ENCODE measurements around the gene SHOC2. TPM values are rescaled to one million over a fixed set of nuclear protein-coding genes. Genes with fewer than 3 reads are reported as not detected.

SHOC2 gene
- polyA plus RNA-seq, 1 donor (not counting 4 experiments of a cell fraction or from before 2014, with no cell fraction given): 27.7 TPM

DNA sequence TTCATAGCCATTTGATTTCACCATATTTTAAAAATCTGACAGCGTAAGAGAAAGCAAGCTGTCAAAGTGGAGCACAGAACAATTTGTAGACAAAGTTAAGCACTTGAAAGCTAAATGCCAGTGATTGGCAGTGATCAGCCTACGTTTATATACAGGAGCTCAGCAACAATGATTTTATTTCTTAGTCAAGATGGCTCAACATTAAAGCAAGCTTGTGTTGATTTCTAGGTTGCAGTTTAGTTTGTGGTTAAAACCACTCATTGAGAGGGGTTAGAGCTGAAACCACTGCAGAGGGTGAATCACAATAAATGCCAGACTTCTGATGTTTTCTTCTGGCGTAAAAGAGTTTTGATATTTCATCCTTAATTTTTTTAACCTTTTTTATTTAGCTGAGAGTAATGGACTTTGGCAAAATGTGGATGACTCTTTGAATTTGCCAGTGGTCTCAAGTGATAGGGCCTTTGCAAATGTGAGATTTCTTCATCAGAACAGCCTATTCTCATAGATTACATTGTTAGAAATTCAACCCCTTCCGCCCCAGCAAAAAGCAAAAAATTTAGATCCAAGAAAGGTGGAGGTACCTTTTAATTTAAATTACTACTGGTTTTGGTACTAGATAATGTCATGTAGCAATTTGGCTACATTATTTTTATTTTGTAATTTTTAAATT lies 73.8 kb downstream of the SHOC2 start:
- dilution Hi-C loops (cut with MboI; ENCODE audit: extremely low pct_ligation_motif_present, low sequenced_read_pairs): no loop called here
- peak; percentile 42 for DNase-seq (ENCODE audit: low read depth, low spot score)
- peak overlapping the region; percentile 62 for H3K4me2 ChIP-seq (ENCODE audit: control insufficient read depth, extremely low read depth, insufficient read depth, low read depth, low read length)

DNA sequence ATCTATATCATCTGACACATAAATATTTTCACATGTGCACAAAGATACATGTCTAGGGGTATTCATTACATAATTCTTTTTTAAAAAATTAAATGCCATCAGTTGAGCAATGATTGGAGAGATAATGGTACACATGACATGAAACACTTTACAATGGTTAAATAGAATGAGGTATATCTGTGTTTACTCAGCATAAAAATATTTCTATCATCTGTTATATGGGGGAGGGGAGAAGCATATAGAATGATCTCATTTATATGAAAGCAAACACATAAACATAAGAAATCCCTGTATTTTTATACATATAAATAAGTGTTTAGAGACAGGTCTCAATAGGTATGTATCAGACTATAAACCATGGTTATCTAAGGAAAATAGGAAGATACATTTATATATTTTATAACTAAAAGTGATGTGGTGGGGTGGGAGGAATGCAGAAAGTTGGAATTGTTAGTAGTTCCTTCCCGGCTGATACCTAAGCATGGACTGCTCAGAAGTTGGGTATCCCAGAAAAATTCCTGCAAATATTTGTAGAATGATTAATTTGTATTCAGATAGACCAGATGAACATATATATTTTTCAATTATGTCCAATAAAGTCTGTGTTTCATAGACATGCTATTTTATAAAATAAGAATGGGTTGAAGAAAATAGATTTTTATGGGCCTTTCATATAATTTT lies 75.1 kb downstream of the SHOC2 start:
- no peak for DNase-seq (ENCODE audit: low read depth, low spot score)
- no peak for TF ChIP-seq CTCF (optimal IDR thresholded peaks at IDR 0.05 in 1 of 3, IDR thresholded peaks at IDR 0.05 in 1 of 3, conservative IDR thresholded peaks at IDR 0.05 in 1 of 3; ENCODE audit: extremely low read depth in 1 of 3, insufficient read depth in 2 of 3, low read length in 3 of 3)
- TF ChIP-seq EZH2 (IDR thresholded peaks at IDR 0.05; ENCODE audit: low read length): no peak
- no peak overlapping the region for H3K27ac ChIP-seq (ENCODE audit: control insufficient read depth, insufficient read depth, low read length)
- no peaks in the 10 kb centered on the region for H4K20me1 ChIP-seq (ENCODE audit: control insufficient read depth, extremely low read depth, insufficient read depth, low read length)
- dilution Hi-C loops (cut with MboI; ENCODE audit: extremely low pct_ligation_motif_present, low sequenced_read_pairs): no loop called here
- H3K36me3 ChIP-seq (ENCODE audit: control insufficient read depth in 2 of 2, extremely low read depth in 1 of 2, insufficient read depth in 2 of 2, low read length in 2 of 2): no peaks in the 10 kb centered on the region
- peaks cover 19% of the 10 kb centered on the region for H3K4me1 ChIP-seq (ENCODE audit: control insufficient read depth, extremely low read depth, insufficient read depth, low read length)
- H3K9me3 ChIP-seq (ENCODE audit: control insufficient read depth, low read depth, low read length): no peaks in the 10 kb centered on the region
- no peak overlapping the region for H3K4me3 ChIP-seq (ENCODE audit: control insufficient read depth in 2 of 3, extremely low read depth in 1 of 3, insufficient read depth in 2 of 3, low read depth in 1 of 3, low read length in 3 of 3)
- peaks cover 3% of the 10 kb centered on the region for H3K9me1 ChIP-seq (ENCODE audit: control insufficient read depth, extremely low read depth, insufficient read depth, low read length)
- no peak overlapping the region for H2AFZ ChIP-seq (ENCODE audit: control insufficient read depth, low read length)
- no peak overlapping the region for H3K4me2 ChIP-seq (ENCODE audit: control insufficient read depth, extremely low read depth, insufficient read depth, low read depth, low read length)
- peaks cover 15% of the 10 kb centered on the region for H3K79me2 ChIP-seq (ENCODE audit: control insufficient read depth, insufficient read depth, low read length)
- no peak for FAIRE-seq
- H3K9ac ChIP-seq (ENCODE audit: control insufficient read depth, extremely low read depth, insufficient read depth, low read length): no peak overlapping the region
- H3K27me3 ChIP-seq (ENCODE audit: control insufficient read depth, extremely low read depth, insufficient read depth, low read length): no peaks in the 10 kb centered on the region

More for the DNA sequence above, 73.8 kb downstream of the SHOC2 start:
- H3K9ac ChIP-seq (ENCODE audit: control insufficient read depth, extremely low read depth, insufficient read depth, low read length): no peak overlapping the region
- H3K79me2 ChIP-seq (ENCODE audit: control insufficient read depth, insufficient read depth, low read length): peaks cover 15% of the 10 kb centered on the region
- no peak for TF ChIP-seq CTCF (optimal IDR thresholded peaks at IDR 0.05 in 1 of 3, IDR thresholded peaks at IDR 0.05 in 1 of 3, conservative IDR thresholded peaks at IDR 0.05 in 1 of 3; ENCODE audit: extremely low read depth in 1 of 3, insufficient read depth in 2 of 3, low read length in 3 of 3)
- TF ChIP-seq EZH2 (IDR thresholded peaks at IDR 0.05; ENCODE audit: low read length): no peak
- H2AFZ ChIP-seq (ENCODE audit: control insufficient read depth, low read length): no peak overlapping the region
- H3K9me1 ChIP-seq (ENCODE audit: control insufficient read depth, extremely low read depth, insufficient read depth, low read length): peaks cover 3% of the 10 kb centered on the region
- H3K4me3 ChIP-seq (ENCODE audit: control insufficient read depth in 2 of 3, extremely low read depth in 1 of 3, insufficient read depth in 2 of 3, low read depth in 1 of 3, low read length in 3 of 3): peak overlapping the region in 1 of 3 experiments; percentile 22
- H3K27ac ChIP-seq (ENCODE audit: control insufficient read depth, insufficient read depth, low read length): peak overlapping the region; percentile 56
- no peaks in the 10 kb centered on the region for H3K9me3 ChIP-seq (ENCODE audit: control insufficient read depth, low read depth, low read length)
- peaks cover 30% of the 10 kb centered on the region for H3K4me1 ChIP-seq (ENCODE audit: control insufficient read depth, extremely low read depth, insufficient read depth, low read length)
- peak; percentile 83 for FAIRE-seq
- H3K36me3 ChIP-seq (ENCODE audit: control insufficient read depth in 2 of 2, extremely low read depth in 1 of 2, insufficient read depth in 2 of 2, low read length in 2 of 2): no peaks in the 10 kb centered on the region
- no peaks in the 10 kb centered on the region for H3K27me3 ChIP-seq (ENCODE audit: control insufficient read depth, extremely low read depth, insufficient read depth, low read length)
- H4K20me1 ChIP-seq (ENCODE audit: control insufficient read depth, extremely low read depth, insufficient read depth, low read length): no peaks in the 10 kb centered on the region
